ENCODE results near the gene C20orf141.
A peak's percentile ranks its signal among the peaks of the same experiment; 100 is the strongest.

C20orf141 gene

DNA sequence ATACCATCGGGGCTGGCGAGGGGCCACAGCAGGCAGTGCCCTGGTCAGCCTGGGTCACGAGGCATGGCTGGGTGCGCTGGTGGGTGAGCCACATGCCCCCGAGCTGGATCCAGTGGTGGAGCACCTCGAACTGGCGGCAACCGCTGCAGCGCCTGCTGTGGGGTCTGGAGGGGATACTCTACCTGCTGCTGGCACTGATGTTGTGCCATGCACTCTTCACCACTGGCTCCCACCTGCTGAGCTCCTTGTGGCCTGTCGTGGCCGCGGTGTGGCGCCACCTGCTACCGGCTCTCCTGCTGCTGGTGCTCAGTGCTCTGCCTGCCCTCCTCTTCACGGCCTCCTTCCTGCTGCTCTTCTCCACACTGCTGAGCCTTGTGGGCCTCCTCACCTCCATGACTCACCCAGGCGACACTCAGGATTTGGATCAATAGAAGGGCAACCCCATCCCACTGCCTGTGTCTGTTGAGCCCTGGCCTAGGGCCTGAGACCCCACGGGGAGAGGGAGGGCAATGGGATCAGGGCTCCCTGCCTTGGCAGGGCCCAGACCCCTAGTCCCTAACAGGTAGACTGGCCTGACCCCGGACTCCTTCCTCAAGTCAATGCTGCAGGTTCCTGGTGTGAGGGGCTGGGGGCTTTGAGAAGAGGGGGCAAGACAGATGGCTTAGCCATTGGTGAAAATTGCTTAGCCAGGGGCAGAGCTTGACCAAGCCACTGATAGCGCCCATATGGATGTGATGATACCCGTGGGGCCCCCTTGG is 2.0 kb downstream of the C20orf141 start:
- no peak overlapping the region for H3K27ac ChIP-seq
- TF ChIP-seq, protein P1, sequence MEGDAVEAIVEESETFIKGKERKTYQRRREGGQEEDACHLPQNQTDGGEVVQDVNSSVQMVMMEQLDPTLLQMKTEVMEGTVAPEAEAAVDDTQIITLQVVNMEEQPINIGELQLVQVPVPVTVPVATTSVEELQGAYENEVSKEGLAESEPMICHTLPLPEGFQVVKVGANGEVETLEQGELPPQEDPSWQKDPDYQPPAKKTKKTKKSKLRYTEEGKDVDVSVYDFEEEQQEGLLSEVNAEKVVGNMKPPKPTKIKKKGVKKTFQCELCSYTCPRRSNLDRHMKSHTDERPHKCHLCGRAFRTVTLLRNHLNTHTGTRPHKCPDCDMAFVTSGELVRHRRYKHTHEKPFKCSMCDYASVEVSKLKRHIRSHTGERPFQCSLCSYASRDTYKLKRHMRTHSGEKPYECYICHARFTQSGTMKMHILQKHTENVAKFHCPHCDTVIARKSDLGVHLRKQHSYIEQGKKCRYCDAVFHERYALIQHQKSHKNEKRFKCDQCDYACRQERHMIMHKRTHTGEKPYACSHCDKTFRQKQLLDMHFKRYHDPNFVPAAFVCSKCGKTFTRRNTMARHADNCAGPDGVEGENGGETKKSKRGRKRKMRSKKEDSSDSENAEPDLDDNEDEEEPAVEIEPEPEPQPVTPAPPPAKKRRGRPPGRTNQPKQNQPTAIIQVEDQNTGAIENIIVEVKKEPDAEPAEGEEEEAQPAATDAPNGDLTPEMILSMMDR (IDR thresholded peaks at IDR 0.05) = peak; percentile 42
- TF ChIP-seq ZFX (IDR thresholded peaks at IDR 0.05; ENCODE audit: borderline replicate concordance) = no peak

DNA sequence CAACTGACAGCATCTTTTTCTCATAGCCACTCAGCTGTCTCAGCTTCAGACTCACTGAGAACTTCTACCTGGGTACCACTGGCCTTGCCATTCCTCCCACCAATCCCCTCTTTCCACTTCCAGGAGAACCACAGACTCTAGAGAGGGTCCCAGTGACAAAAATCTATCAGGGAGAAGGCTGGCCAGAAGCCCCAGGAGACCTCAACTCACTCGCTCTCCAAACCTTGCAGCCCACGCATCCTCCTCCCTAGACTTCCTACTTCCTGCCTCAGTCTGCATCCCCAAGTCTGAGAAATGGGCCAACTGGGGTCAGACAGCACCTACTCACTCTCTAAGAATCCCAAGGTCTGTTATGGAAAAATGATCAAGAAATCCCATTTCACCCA is 2.5 kb downstream of the C20orf141 start:
- TF ChIP-seq ZFX (IDR thresholded peaks at IDR 0.05; ENCODE audit: borderline replicate concordance) = no peak

DNA sequence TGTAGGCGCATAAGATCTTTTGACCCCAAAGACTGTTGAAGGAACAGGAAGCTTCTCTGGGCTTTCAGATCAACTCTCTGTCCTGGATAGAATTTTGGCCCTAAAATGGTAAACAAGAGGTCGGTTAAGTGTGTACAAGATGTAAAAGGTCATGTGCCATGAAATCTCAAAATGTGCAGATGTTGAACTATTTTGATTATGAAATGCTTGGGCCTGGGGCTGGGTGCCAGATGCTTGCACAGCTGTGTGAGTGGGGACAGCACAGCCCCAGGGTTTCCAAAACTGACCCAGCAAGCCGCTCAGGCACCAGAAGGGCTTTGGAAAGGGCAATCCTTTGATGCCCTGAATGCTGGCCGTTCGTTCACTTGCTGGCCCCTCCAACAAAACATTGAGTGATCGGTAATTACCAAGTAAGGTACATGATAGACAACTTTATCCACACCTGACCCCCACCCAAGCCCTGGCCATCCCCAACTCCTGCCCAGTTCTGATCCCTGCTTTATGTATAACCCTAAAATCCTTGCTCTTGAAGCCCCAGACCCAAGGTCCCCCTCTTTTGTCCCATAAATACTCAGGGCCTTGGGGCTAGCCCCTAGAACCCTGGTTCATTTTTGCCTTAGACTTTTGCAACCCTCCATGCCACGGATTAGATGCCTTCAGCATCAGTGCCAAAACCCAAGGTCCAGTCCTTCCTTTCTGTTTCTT is 3.3 kb downstream of the C20orf141 start:
- H3K27ac ChIP-seq = no peak overlapping the region
- TF ChIP-seq, protein P1 (IDR thresholded peaks at IDR 0.05) = no peak
- TF ChIP-seq ZFX (IDR thresholded peaks at IDR 0.05; ENCODE audit: borderline replicate concordance) = no peak

More for the DNA sequence above, 2.5 kb downstream of the C20orf141 start:
- H3K27ac ChIP-seq = no peak overlapping the region

DNA sequence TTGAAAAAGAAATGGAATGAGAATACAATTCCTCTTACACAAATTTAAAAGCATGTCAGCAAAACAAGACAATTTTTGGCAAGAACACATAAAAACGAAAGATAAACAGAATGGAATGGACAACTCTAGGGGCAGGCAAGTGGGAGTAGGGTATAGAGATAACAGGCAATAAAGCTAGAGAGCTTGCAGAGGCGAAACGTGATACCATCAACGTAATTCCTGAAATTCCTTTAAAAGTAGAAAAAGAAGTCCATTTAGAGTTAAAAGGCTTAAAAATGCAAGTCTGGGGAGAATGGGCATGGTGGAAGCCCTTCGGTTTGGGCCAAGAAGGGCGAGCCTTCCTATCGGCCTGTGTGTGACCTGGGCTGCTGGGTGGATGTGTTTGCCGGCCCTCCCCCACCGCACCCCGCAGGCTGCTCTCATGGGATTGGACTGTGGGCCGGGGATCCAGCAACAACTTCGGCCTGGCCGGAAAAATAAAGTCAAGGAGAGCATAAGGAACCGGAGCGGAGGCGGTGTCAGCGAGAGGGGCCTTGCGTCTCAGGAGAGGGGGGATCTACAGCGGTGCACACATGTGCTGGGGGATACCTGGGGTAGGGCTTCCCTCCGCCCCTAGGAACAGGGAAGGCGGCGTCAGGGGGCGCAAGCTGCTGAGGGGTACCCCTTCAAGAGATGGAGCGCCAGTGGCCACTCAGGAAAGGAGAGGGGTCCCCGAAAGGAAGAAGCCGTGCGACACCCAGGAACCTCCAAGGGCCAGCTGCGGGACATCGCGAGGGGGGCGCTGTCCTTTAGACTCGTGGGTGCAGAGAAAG is 5.5 kb downstream of the C20orf141 start:
- no peak overlapping the region for H3K27ac ChIP-seq
- no peak for TF ChIP-seq ZFX (IDR thresholded peaks at IDR 0.05; ENCODE audit: borderline replicate concordance)
- TF ChIP-seq, protein P1 (IDR thresholded peaks at IDR 0.05) = no peak

DNA sequence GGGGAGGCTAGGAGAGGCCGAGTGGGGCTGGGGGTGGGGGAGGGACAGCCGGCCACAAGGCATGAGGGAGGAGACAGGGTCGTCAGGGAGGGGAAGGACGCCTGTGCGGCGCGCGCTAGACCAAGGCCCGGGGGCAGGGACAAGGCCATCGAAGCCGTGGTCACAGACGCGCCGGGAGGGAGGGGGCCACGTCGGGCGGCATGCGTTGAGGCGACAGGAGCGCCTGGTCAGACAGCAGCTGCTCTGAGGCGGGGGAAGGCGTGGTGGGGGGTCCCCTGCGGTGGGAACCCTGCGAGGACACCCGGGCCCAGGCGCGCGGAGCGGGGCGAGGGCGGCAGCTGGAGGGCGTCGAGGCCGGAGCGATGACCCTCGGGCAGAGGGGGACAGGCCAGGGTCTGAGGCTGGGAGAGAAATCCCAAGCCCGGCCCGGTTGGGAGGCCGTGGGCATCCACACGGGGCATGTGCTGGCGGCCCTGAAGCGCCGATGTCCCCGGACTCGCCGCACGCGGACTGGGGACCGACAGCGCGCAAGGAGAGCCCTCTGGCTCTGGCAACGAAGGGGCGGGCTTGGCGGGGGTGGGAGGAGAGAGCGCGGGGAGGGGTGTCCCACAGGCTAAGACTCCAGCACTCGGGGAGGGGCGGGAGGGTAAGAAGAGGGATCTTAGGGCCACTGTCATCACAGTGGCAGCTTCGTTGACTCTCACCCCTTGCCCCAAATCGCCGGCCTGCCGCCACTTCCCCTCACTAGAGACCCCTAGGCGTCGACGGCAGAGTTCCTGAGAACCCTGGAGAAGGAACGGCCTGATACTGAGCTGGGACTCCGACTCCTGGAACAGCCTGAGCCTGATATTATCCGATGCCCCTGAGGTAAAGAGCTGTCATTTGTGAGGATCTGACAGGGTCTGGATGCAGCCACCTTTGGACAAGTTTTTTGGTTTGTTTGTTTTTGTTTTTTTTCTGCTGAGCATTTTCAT is 6.4 kb downstream of the C20orf141 start:
- TF ChIP-seq, protein P1 (IDR thresholded peaks at IDR 0.05) = no peak
- TF ChIP-seq ZFX (IDR thresholded peaks at IDR 0.05; ENCODE audit: borderline replicate concordance) = no peak
- no peak overlapping the region for H3K27ac ChIP-seq

DNA sequence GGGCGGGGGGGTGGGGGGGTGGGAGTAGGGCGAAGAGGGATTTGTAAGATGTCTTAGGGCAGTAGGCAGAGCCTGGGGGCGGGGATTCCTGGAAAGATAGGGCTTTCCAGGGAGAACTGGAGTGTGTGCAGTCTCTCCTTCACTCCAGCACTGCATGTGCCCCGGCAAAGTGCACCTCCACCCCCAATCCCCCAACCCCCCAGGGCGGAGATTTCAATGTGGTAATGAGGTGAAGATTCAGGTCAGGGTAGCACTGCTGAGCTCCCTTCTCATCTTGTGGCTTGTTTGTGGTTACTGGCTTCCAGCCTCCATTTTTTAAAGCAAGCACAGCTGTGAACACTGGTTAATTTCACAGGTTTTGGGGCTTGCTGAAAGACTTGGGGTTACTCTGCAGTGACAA is 7.3 kb downstream of the C20orf141 start:
- TF ChIP-seq ZFX (IDR thresholded peaks at IDR 0.05; ENCODE audit: borderline replicate concordance) = no peak

DNA sequence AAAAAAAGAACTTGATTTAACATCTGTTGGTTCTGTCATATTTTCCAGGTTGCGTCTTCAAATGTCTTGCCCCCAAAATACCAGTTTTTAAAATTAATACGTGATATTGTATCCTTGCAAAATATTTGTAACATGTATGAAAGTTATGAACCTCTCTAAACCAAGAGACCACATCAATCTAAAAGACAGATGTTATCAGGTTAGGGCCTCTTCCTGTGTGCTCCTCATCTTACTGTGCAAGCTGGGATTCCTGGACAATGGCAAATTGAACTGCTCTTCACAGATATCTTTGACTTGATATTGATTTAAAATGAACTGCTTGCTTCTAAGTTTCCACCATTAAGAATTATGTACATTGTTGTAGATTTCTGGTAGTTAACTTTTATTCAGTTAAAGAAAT is 11.0 kb downstream of the C20orf141 start:
- H3K27ac ChIP-seq = no peak overlapping the region
- no peak for TF ChIP-seq ZFX (IDR thresholded peaks at IDR 0.05; ENCODE audit: borderline replicate concordance)
- TF ChIP-seq, protein P1 (IDR thresholded peaks at IDR 0.05) = no peak

More for the DNA sequence above, 7.3 kb downstream of the C20orf141 start:
- no peak overlapping the region for H3K27ac ChIP-seq

Data from 22Rv1 (cell line).